ENCODE data around the gene FAM118A. TPM values are rescaled to one million over a fixed set of nuclear protein-coding genes. Genes with fewer than 3 reads are reported as not detected.

The FAM118A gene
- total RNA-seq, 1 experiment from 2014 or later, result 37.9 TPM

GRCh38 chr22:45312415-45312814, 2.7 kb downstream of the FAM118A start:
- no peak overlapping the region for H3K27ac ChIP-seq (ENCODE audit: insufficient read length, low read depth, low read length)
- H3K4ac ChIP-seq (ENCODE audit: low read depth, low read length), result no peak overlapping the region
- H4K91ac ChIP-seq (ENCODE audit: insufficient read length, low read depth, low read length), result no peak overlapping the region
- no peak overlapping the region for H2AK5ac ChIP-seq (ENCODE audit: insufficient read length, low read length)
- H2AFZ ChIP-seq (ENCODE audit: low read length), result no peak overlapping the region
- no CpG with 5 or more reads among the region's 8 CpGs for WGBS (ENCODE audit: extremely low coverage, insufficient read length, low lambda C conversion rate)
- no peak overlapping the region for H3K4me2 ChIP-seq (ENCODE audit: insufficient read depth, insufficient read length, low read length)
- H3K4me3 Mint-ChIP-seq, result no peak overlapping the region
- H3K27me3 ChIP-seq (ENCODE audit: insufficient read depth, low read length), result no peaks in the 10 kb centered on the region
- no peak overlapping the region for H2BK120ac ChIP-seq (ENCODE audit: low read depth, low read length, poor library complexity, severe bottlenecking)
- H3K27me3 Mint-ChIP-seq (ENCODE audit: low read depth), result peaks cover 9% of the 10 kb centered on the region
- H3K14ac ChIP-seq (ENCODE audit: insufficient read depth, low read length), result no peak overlapping the region
- no peak overlapping the region for H2BK12ac ChIP-seq (ENCODE audit: insufficient read length, low read depth, low read length)
- no peaks in the 10 kb centered on the region; the same call in 1 of the 2 replicates for H3K79me2 ChIP-seq (ENCODE audit: insufficient read depth, low read length)
- no peak overlapping the region for H4K8ac ChIP-seq (replicated peaks; ENCODE audit: insufficient read length, low read depth, low read length)
- peaks cover 13% of the 10 kb centered on the region for H3K23me2 ChIP-seq (ENCODE audit: insufficient read length, low read depth, low read length, poor library complexity, severe bottlenecking)
- TF ChIP-seq CTCF (conservative IDR thresholded peaks at IDR 0.05), result no peak
- H2BK15ac ChIP-seq (ENCODE audit: low read depth, low read length), result no peak overlapping the region
- H4K20me1 ChIP-seq (ENCODE audit: control insufficient read depth, insufficient read depth, insufficient read length), result no peaks in the 10 kb centered on the region
- H2BK5ac ChIP-seq (ENCODE audit: insufficient read length, low read length), result no peak overlapping the region
- H3K56ac ChIP-seq (ENCODE audit: insufficient read length, low read depth, low read length), result no peak overlapping the region
- no peak for DNase-seq
- H3K9me3 ChIP-seq (ENCODE audit: control insufficient read depth, low read depth, low read length), result no peaks in the 10 kb centered on the region
- H2BK20ac ChIP-seq (ENCODE audit: low read depth, low read length, poor library complexity, severe bottlenecking), result no peak overlapping the region
- peaks cover 4% of the 10 kb centered on the region; the same call in 1 of the 2 replicates for H3K4me1 ChIP-seq (ENCODE audit: insufficient read depth, low read length)
- peaks cover 4 to 8% (median 6%) of the 10 kb centered on the region in 3 experiments; a peak in 2 of 7 replicates for H3K36me3 Mint-ChIP-seq (ENCODE audit: insufficient read depth in 1 of 3, low read depth in 3 of 3)
- H3K9ac ChIP-seq (ENCODE audit: extremely low read depth, insufficient read length, low read length), result no peak overlapping the region
- no peaks in the 10 kb centered on the region for H3K9me3 Mint-ChIP-seq
- H3K18ac ChIP-seq (ENCODE audit: insufficient read length, low read depth, low read length), result no peak overlapping the region
- H3K79me1 ChIP-seq (ENCODE audit: insufficient read depth, low read depth, low read length, poor library complexity, severe bottlenecking), result no peaks in the 10 kb centered on the region
- no peak overlapping the region for H3T11ph ChIP-seq (ENCODE audit: low read length)
- no peak overlapping the region for H4K5ac ChIP-seq (ENCODE audit: insufficient read length, low read depth, low read length)
- H3K23ac ChIP-seq (ENCODE audit: insufficient read length, low read depth, low read length), result no peak overlapping the region
- no peak overlapping the region; a peak in 1 of 7 replicates for H3K27ac Mint-ChIP-seq
- peaks cover 29 to 39% of the 10 kb centered on the region in 2 experiments for H3K4me1 Mint-ChIP-seq
